ENCODE measurements around the gene TDRKH. TPM values are rescaled to one million over a fixed set of nuclear protein-coding genes. Genes with fewer than 3 reads are reported as not detected.

Gene TDRKH
- total and polyA plus RNA-seq, 3 donors from 2014 or later: 26.3 to 50.9 (median 31.5) TPM

GRCh38 chr1:151733126-151733525 lies 57.2 kb downstream of the TDRKH start:
- Histone ChIP-seq H3K27ac (no peak overlapping the region), H3K4me3 (no peak overlapping the region), H3K36me3 (ENCODE audit: low read depth, missing control alignments) (no peaks in the 10 kb centered on the region), H3K27me3 (no peaks in the 10 kb centered on the region), H3K4me1 (no peaks in the 10 kb centered on the region), H3K9me3 (no peaks in the 10 kb centered on the region)
- WGBS, 2 donors: 87 to 88% methylated on average over 3 of the region's 3 CpGs
- no peak for DNase-seq
- intact Hi-C loops (cut with DNase I; ENCODE audit: low total_unique reads): loop anchor here (10.0 kb wide), 1 partner anchor 198 kb away; no protein-coding TSS in a partner anchor
- TF ChIP-seq CTCF (IDR thresholded peaks at IDR 0.05) (no peak), POLR2A (IDR thresholded peaks at IDR 0.05) (no peak)

GRCh38 chr1:151729966-151730291 lies 60.4 kb downstream of the TDRKH start:
- intact Hi-C loops (cut with DNase I; ENCODE audit: low total_unique reads): loop anchor here (10.0 kb wide), 1 partner anchor 195 kb away; no protein-coding TSS in a partner anchor
- Histone ChIP-seq H3K4me1 (no peaks in the 10 kb centered on the region), H3K27me3 (no peaks in the 10 kb centered on the region), H3K4me3 (no peak overlapping the region), H3K36me3 (ENCODE audit: low read depth, missing control alignments) (no peaks in the 10 kb centered on the region), H3K27ac (no peak overlapping the region), H3K9me3 (no peaks in the 10 kb centered on the region)
- no peak for DNase-seq
- TF ChIP-seq CTCF (IDR thresholded peaks at IDR 0.05): no peak
- TF ChIP-seq POLR2A (IDR thresholded peaks at IDR 0.05): no peak
- WGBS, 2 donors: 93% methylated on average over 4 of the region's 4 CpGs

GRCh38 chr1:151729157-151729965 lies 60.9 kb downstream of the TDRKH start:
- Histone ChIP-seq H3K4me3 (no peak overlapping the region), H3K4me1 (no peaks in the 10 kb centered on the region), H3K27ac (no peak overlapping the region), H3K27me3 (no peaks in the 10 kb centered on the region), H3K36me3 (ENCODE audit: low read depth, missing control alignments) (no peaks in the 10 kb centered on the region), H3K9me3 (no peaks in the 10 kb centered on the region)
- intact Hi-C loops (cut with DNase I; ENCODE audit: low total_unique reads): no loop called here
- no peak for DNase-seq
- TF ChIP-seq POLR2A (IDR thresholded peaks at IDR 0.05) (no peak), CTCF (IDR thresholded peaks at IDR 0.05) (no peak)
- WGBS, 2 donors: 69 to 71% methylated on average over 9 to 10 of the region's 10 CpGs

- no peaks in the 10 kb centered on the region for H3K36me3 ChIP-seq (ENCODE audit: low read depth, missing control alignments)
- H3K27ac ChIP-seq: no peak overlapping the region
- TF ChIP-seq POLR2A (IDR thresholded peaks at IDR 0.05): no peak
- no peak for TF ChIP-seq CTCF (IDR thresholded peaks at IDR 0.05)
- DNase-seq: no peak
- no peak overlapping the region for H3K4me3 ChIP-seq
- no peaks in the 10 kb centered on the region for H3K9me3 ChIP-seq
- no peaks in the 10 kb centered on the region for H3K27me3 ChIP-seq
- H3K4me1 ChIP-seq: no peaks in the 10 kb centered on the region
- 39 to 57% methylated on average over 13 to 19 of the region's 19 CpGs for WGBS, 2 donors
- intact Hi-C loops (cut with DNase I; ENCODE audit: low total_unique reads): no loop called here
Observed at GRCh38 chr1:151728151-151729054, 61.9 kb downstream of the TDRKH start.

Data from testis (tissue), 3 donors.